ENCODE measurements around the gene G6PC1. TPM values are rescaled to one million over a fixed set of nuclear protein-coding genes. Genes with fewer than 3 reads are reported as not detected.

G6PC1 gene
- polyA plus RNA-seq, 1 donor from 2014 or later: not detected

- Histone ChIP-seq H2AFZ (ENCODE audit: low read depth, low read length) (no peak overlapping the region), H4K20me1 (ENCODE audit: insufficient read depth) (no peaks in the 10 kb centered on the region), H3K27ac (ENCODE audit: low read length) (no peak overlapping the region), H3K36me3 (ENCODE audit: insufficient read depth, low read length) (no peaks in the 10 kb centered on the region), H3F3A (ENCODE audit: insufficient read depth, low read length, poor library complexity, severe bottlenecking) (no peaks in the 10 kb centered on the region), H3K4me2 (ENCODE audit: low read length) (no peak overlapping the region), H3K9me2 (ENCODE audit: insufficient read depth, low read length) (no peaks in the 10 kb centered on the region), H3K79me2 (replicated peaks; ENCODE audit: insufficient read depth, low read length) (no peaks in the 10 kb centered on the region), H3K9ac (ENCODE audit: low read length) (no peak overlapping the region), H3K27me3 (ENCODE audit: insufficient read depth, low read depth, low read length) (no peaks in the 10 kb centered on the region), H3K9me3 (ENCODE audit: low read length) (no peaks in the 10 kb centered on the region), H3K4me3 (ENCODE audit: low read length) (no peak overlapping the region)
- no peak for TF ChIP-seq EP300 (conservative IDR thresholded peaks at IDR 0.05; ENCODE audit: poor library complexity, severe bottlenecking)
- TF ChIP-seq POLR2AphosphoS5 (IDR thresholded peaks at IDR 0.05): no peak
- TF ChIP-seq CTCF (IDR thresholded peaks at IDR 0.05; ENCODE audit: poor library complexity, severe bottlenecking): peak; percentile 12
These were observed 28.3 kb downstream of the G6PC1 start for GRCh38 chr17:42928714-42929496.

GRCh38 chr17:42929497-42929844, 28.9 kb downstream of the G6PC1 start:
- Histone ChIP-seq H3K27ac (ENCODE audit: low read length) (no peak overlapping the region), H4K20me1 (ENCODE audit: insufficient read depth) (no peaks in the 10 kb centered on the region), H2AFZ (ENCODE audit: low read depth, low read length) (no peak overlapping the region)

More at GRCh38 chr17:42929497-42929844, 28.9 kb downstream of the G6PC1 start:
- no peaks in the 10 kb centered on the region for H3K36me3 ChIP-seq (ENCODE audit: insufficient read depth, low read length)
- H3F3A ChIP-seq (ENCODE audit: insufficient read depth, low read length, poor library complexity, severe bottlenecking): no peaks in the 10 kb centered on the region
- no peak overlapping the region for H3K4me2 ChIP-seq (ENCODE audit: low read length)
- H3K9me3 ChIP-seq (ENCODE audit: low read length): no peaks in the 10 kb centered on the region
- no peak for TF ChIP-seq CTCF (IDR thresholded peaks at IDR 0.05; ENCODE audit: poor library complexity, severe bottlenecking)
- no peak for TF ChIP-seq MXI1 (conservative IDR thresholded peaks at IDR 0.05; ENCODE audit: poor library complexity, severe bottlenecking)
- TF ChIP-seq RAD21 (conservative IDR thresholded peaks at IDR 0.05): no peak
- no peak for TF ChIP-seq EP300 (conservative IDR thresholded peaks at IDR 0.05; ENCODE audit: poor library complexity, severe bottlenecking)
- no peak for TF ChIP-seq SMC3 (conservative IDR thresholded peaks at IDR 0.05; ENCODE audit: poor library complexity)
- no peak overlapping the region for H3K4me3 ChIP-seq (ENCODE audit: low read length)
- H3K79me2 ChIP-seq (replicated peaks; ENCODE audit: insufficient read depth, low read length): no peaks in the 10 kb centered on the region
- no peak overlapping the region for H3K9ac ChIP-seq (ENCODE audit: low read length)
- no peaks in the 10 kb centered on the region for H3K9me2 ChIP-seq (ENCODE audit: insufficient read depth, low read length)
- no peaks in the 10 kb centered on the region for H3K27me3 ChIP-seq (ENCODE audit: insufficient read depth, low read depth, low read length)
